Stimulated activated naive CD4-positive, alpha-beta T cell (primary cell): ENCODE measurements around the gene SDR42E2.
A peak's percentile ranks its signal among the peaks of the same experiment; 100 is the strongest.
"Not testable (repeated sequence)": the region's sequence is repeated elsewhere in the genome, so short reads cannot be mapped to it uniquely, and the experiment has no call there.

Experiments
- DNase-seq, 6 experiments: peaks; one replicate each; lab custom pipeline; 2025; lab: John Stamatoyannopoulos, UW

The SDR42E2 gene

GRCh38 chr16:22161999-22162655 lies at the start of gene SDR42E2:
Gene SDR42E2, plus strand, starts transcription at chr16:22162506. Its CDS starts 3,077 bp downstream, at chr16:22165583.
- DNase-seq = peak; percentile 21 to 55 (median 43)

- no peak for DNase-seq
Observed at GRCh38 chr16:22116095-22116700, 46.1 kb upstream of the SDR42E2 start.

DNA sequence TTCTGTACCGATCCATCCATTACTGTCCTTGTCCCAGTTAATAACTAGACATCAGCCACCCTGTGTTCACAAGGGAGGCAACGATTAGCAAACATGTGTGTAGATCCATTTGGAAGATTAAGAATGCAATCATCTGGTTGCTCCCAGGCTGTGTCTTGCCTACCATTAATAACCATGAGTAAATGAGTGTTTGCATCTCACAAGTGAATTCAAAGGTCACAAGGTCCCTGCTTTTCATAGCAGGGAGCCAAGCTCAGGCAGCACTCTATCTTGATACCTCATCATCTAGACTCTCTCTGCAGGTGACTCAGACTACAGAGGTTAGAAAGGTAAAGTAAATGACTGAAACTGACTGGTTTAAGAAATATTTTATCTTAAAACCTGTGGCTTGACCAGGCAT lies 44.7 kb upstream of the SDR42E2 start:
- no peak for DNase-seq

- no peak for DNase-seq
Observed at GRCh38 chr16:22120440-22120839, 41.9 kb upstream of the SDR42E2 start.

DNA sequence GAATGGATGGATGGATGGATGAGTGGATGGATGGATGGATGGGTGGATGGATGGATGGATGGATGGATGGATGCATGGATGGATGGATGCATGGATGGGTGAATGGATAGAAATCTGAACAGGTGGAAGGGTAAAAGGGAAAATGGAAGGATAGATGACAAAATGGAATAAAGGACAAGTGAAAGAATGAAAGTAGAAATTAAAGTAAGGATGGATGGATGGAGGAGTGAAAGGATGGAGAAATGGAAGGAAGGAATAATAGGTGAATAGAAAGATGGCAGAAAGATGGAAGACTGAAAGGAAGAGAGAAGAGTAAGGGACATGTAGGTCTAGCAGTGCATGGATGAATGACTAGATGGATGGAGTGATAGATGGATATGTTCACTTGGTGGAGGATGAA lies 40.1 kb upstream of the SDR42E2 start:
- no peak for DNase-seq

DNA sequence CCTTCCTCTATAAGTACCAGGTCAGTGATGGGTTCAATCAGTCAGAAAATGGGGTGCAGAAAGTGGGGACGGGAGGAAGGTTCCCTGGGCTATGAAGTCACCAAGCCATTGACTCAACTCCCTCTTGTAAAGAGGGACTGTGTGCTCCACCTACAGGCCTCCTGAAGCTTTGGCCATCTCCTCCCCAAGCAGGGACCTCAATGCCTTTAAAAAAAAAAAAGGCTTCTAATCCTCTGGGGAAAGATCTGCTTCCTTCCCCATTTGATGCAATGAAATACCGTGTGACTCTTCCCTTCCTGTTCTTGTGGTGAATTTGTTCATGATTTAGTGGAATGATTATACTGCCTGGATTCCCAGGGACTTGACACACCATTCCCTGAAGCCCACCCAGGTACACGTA lies 39.2 kb upstream of the SDR42E2 start:
- no peak for DNase-seq

- no peak for DNase-seq
Observed at GRCh38 chr16:22123759-22124490, 38.4 kb upstream of the SDR42E2 start.

GRCh38 chr16:22124583-22125284 lies 37.6 kb upstream of the SDR42E2 start:
- DNase-seq = no peak

DNA sequence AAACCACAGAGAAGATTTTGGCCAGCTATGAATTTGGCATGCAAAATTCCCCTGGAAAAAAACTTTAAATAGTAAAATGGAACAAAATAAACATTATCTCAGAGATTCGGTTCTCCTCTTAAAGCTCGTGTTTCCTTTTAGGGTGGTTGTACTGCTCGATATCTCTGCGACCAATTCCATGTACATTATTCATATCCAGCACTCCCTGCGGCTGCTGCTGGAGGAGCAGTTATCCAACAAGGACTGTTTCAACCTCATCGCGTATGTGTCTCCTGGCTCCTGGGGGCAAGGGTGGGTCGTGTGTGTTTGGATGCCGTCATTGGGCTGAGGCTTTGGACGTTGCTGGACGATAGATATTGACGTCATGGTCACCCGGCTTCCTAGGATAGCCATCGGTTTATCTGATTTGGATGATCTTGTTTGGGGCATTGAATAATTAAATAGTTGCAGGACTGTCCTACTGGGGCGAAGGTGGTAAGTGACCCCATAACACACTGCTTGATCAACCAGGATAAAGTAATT lies 36.2 kb upstream of the SDR42E2 start:
- DNase-seq = no peak

- not testable (repeated sequence) for DNase-seq
Observed at GRCh38 chr16:22128537-22128936, 33.8 kb upstream of the SDR42E2 start.

- no peak for DNase-seq
Observed at GRCh38 chr16:22130528-22130927, 31.8 kb upstream of the SDR42E2 start.

DNA sequence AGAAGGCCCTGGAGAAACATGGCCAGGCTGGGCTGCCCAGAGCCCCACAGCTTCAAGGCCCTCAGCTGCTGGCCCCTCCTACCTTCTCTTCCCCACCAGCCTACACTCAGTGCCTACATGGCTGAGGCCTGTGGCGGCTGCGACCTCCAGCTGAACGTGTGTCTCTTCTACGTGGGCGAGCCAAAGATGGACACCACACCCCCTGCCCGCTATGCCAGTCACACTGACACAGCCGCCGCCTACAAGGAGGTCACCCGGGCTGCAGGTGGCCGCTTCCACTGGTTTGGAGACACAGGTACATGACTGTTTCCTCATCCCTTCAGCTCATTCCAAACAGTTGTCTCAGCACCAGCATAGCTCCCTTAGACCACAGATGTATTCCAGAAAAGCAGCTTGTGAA lies 29.5 kb upstream of the SDR42E2 start:
- no peak for DNase-seq

DNA sequence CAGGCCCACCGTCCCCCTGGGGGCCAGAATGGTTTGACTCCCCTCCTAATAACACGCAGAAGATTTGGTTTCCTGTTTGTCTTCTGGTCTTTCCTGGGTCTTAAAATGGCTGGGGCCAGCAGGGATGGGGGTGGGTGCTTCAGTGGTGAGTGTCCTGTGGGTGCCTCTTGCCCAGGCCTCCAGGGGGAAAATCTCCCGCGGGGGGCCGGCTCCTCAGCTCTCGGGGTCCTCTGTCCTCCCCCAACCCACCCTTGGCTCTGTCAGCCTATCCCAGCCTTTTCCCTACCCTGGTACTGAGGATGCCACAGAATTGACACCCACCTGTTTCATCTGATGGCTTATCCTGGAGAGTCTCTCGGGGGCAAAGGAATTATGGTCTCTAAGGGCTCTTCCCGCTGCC lies 23.8 kb upstream of the SDR42E2 start:
- no peak for DNase-seq

DNA sequence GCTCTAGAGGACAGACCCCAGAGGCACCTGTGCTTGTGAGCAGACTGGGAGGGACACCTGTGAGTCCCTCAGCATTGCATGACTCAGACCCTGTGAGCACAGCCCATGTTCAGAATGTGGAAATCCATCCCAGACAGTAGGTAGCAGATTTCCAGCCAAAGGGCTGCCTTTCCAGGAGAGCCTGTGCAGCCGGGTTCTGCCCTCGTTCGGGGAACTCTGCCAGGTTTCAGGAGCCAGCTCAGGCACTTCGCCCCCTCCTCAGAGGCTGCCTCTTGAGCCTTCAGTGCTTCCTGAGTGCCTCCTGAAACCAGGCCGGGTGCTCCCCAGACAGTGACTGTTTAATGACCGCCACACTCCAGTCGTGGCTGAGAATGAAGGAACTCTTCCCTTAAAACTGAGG lies 23.3 kb upstream of the SDR42E2 start:
- no peak for DNase-seq

DNA sequence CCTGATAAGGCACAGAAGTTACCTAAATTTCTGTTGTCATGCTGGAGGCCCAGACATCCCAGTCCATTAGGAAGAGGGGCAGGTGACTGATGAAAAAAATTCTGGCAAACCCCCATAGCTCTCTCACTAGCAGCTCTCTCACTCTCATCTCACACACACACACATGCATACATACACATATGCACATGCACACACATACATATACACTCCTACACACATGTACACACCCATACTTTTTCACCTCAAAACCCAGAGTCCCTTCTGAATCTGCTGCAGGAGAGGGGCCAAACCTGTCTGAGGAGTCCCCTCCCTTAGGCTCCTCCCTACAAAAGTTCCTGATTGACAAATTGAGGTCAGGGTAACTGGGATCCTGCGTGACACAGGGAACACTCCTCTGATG lies 22.6 kb upstream of the SDR42E2 start:
- DNase-seq = no peak

GRCh38 chr16:22141767-22142166 lies 20.5 kb upstream of the SDR42E2 start:
- DNase-seq = no peak

GRCh38 chr16:22144520-22144919 lies 17.8 kb upstream of the SDR42E2 start:
- no peak for DNase-seq

GRCh38 chr16:22147853-22148252 lies 14.5 kb upstream of the SDR42E2 start:
- no peak for DNase-seq

DNA sequence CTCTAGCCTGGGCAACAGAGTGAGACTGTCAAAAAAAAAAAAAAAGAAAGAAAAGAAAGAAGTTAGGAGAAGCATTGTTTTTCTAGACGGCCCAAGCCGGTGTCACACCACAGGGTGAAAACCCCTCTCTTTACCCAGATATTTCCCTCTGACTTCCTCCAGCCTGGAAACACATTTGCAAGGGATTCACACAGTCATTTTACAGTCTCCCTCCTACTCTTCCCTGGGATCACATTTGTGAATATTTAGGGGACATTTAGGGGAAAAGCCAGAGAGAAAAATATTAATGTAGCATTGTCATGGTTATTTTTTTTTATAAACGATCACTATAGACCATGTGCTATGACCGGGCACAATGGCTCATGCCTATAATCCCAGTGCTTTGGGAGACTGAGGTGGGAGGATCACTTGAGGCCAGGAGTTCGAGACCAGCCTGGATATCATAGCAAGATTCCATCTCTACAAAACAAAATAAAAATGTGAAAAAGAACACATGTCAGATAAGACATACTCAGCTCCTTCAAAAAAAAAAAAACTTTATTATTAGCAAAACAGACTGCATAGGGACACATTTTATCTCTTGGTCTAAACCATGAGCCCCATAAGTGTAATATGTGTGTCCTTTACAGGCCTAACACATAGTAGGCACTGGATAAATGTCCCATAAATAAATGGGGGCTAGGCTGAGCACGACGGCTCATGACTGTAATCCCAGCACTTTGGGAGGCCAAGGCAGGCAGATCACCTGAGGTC lies 10.9 kb upstream of the SDR42E2 start:
- DNase-seq = no peak

DNA sequence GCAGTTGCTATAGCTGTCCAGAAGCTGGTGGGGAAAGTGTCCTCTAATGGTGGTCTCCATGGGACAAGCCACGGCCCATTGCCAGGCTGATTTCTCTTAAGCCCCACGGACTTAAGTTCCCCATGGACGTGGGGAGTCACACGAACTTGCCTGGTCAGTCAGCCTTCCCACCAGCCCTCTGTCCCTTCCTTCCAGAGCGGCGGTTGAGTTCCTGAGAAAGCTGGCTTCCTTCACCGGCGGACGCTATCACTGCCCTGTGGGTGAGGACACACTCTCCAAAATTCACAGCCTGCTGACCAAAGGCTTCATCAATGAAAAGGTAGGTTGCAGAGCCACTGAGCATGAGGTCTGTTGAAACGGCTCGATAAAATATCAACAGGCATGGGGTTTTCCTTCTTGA lies 10.0 kb upstream of the SDR42E2 start:
- DNase-seq = no peak

GRCh38 chr16:22153078-22153477 lies 9.2 kb upstream of the SDR42E2 start:
- not testable (repeated sequence) for DNase-seq

DNA sequence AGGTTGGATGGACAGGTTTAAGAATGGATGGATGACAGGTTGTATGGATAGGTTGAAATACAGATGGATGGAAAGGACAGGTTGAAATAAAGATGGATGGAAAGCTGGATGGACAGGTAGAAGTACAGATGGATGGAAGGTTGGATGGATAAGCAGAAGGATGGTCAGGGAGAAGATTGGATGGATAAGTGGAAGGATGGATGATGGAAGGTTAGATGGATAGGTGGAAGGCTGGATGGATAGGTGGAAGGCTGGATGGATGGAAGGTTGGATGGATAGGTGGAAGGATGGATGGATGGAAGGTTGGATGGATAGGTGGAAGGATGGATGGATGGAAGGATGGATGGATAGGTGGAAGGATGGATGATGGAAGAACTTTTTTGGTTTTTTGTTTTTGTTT lies 905 bp upstream of the SDR42E2 start:
- DNase-seq = no peak
